ENCODE results near the gene LRRC8E.
"Not testable (repeated sequence)": the region's sequence is repeated elsewhere in the genome, so short reads cannot be mapped to it uniquely, and the experiment has no call there.

Gene LRRC8E

DNA sequence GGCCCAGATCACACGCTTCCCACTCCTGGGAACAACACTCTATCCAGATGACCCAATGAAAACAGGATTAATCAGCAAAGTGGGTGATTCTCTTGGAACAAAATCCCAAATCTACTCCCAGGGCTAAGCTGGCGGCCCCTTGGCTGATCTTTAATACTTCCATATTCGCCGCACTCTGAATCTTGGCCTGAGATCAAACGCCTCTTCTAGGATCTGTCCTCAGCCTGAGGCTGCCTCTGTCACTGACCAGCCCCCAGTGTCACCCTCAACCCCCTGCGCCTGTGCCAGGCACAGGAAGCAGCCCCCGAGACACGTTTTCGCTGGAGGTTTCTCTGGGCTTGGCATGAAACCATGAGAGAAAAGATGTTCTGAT lies 40.0 kb downstream of the LRRC8E start:
- Mint-ChIP-seq H3K27ac (peak overlapping the region; percentile 79 to 89 (median 80)), H3K36me3 (ENCODE audit: low read depth) (peaks cover 5% of the 10 kb centered on the region), H3K27me3 (ENCODE audit: low read depth) (no peaks in the 10 kb centered on the region), H3K4me3 (peak overlapping the region; percentile 71 to 78 (median 77)), H3K9me3 (no peaks in the 10 kb centered on the region), H3K4me1 (peaks cover 18% of the 10 kb centered on the region)
- TF ChIP-seq, protein P1, sequence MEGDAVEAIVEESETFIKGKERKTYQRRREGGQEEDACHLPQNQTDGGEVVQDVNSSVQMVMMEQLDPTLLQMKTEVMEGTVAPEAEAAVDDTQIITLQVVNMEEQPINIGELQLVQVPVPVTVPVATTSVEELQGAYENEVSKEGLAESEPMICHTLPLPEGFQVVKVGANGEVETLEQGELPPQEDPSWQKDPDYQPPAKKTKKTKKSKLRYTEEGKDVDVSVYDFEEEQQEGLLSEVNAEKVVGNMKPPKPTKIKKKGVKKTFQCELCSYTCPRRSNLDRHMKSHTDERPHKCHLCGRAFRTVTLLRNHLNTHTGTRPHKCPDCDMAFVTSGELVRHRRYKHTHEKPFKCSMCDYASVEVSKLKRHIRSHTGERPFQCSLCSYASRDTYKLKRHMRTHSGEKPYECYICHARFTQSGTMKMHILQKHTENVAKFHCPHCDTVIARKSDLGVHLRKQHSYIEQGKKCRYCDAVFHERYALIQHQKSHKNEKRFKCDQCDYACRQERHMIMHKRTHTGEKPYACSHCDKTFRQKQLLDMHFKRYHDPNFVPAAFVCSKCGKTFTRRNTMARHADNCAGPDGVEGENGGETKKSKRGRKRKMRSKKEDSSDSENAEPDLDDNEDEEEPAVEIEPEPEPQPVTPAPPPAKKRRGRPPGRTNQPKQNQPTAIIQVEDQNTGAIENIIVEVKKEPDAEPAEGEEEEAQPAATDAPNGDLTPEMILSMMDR (IDR thresholded peaks at IDR 0.05; ENCODE audit: unreplicated experiment in 3 of 3): no peak

DNA sequence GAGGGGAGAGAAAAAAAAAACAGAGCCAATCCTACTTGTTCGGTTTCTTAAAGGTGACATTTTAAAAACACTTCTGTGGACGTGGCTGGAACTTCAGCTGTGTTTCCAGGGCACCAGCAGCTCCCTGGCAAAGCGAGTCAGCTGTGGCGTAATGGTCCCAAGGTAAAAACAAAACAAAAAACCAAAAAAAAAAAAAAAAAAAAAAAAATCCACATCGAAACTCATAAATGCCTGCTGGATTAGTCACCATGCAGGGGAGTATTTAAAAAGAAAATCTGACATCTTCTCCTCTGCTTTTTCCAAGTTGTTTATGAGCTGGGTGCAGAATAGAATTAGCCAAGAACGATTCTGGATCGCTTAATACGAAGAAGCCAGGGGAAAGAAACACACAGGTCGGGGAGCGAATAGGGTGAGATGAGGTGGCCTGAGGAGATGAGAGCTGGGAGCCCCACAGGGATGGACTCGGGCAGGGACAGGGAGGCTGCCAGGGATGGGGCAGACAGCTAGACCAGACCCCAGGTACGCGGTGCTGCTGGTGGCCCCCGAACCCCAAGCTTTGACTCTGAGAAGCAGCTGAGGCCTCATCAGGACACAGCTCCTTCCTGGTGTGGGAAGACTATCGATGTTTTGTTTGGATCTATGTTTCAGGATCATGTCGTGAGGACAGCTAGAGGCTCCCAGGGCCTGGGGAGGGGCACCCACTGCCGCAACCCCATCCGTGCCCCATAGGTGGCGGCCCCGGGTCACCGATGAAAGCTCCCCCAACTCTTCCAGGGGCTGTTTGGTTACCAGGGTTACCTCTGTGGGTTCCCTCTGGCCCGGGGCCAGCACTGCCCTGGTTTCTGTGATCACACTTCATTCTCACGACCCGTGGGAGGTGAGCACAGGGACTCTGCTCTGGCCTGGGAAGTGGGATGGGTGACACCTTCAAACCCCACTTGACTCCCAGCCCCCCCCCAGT lies 40.7 kb downstream of the LRRC8E start:
- TF ChIP-seq, protein P1 (IDR thresholded peaks at IDR 0.05; ENCODE audit: unreplicated experiment in 3 of 3): peak; percentile 13 to 36 (median 21)
- peaks cover 18% of the 10 kb centered on the region for H3K4me1 Mint-ChIP-seq
- H3K4me3 Mint-ChIP-seq: peak overlapping the region; percentile 47 to 78 (median 71)
- H3K27ac Mint-ChIP-seq: peak overlapping the region; percentile 79 to 89 (median 80)
- no peaks in the 10 kb centered on the region for H3K9me3 Mint-ChIP-seq
- peaks cover 5% of the 10 kb centered on the region for H3K36me3 Mint-ChIP-seq (ENCODE audit: low read depth)
- no peaks in the 10 kb centered on the region for H3K27me3 Mint-ChIP-seq (ENCODE audit: low read depth)

DNA sequence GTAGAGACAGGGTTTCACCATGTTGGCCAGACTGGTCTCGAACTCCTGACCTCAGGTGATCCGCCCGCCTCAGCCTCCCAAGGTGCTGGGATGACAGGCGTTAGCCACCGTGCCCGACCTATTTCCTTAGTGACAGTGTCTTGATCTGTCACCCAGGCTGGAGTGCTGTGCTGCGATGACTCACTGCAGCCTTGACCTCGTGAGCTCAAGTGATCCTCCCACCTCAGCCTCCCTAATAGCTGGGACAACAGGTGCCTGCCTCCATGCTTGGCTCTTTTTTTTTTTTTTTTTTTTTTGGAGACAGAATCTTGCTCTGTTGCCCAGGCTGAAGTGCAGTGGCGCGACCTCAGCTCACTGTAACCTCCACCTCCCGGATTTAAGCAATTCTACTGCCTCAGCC lies 41.7 kb downstream of the LRRC8E start:
- not testable (repeated sequence) for H3K36me3 Mint-ChIP-seq (ENCODE audit: low read depth); H3K9me3 Mint-ChIP-seq; H3K4me3 Mint-ChIP-seq; H3K27me3 Mint-ChIP-seq (ENCODE audit: low read depth); H3K27ac Mint-ChIP-seq
- H3K4me1 Mint-ChIP-seq: peaks cover 18% of the 10 kb centered on the region

DNA sequence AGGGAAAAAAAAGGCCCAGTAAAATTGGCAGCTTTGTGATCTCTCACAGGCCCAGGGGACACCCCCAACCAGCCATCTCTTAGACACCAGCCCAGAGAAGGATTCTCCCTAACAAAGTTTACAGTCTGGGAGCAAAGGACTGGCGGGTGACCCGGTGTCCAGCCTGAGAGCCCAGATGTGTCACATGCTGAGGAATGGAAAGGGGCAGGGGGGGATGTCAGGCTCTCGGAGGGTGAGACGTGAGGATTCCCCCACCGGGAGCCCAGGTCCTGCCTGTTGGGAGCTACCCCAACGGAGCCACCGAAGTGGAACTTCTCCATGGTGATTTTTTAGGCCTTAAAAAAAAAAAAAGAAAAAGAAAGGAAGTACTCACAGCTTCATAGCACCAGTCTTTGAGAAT lies 42.5 kb downstream of the LRRC8E start:
- Mint-ChIP-seq H3K4me1 (peaks cover 18% of the 10 kb centered on the region), H3K27me3 (ENCODE audit: low read depth) (no peaks in the 10 kb centered on the region), H3K4me3 (no peak overlapping the region), H3K9me3 (no peaks in the 10 kb centered on the region), H3K27ac (peak overlapping the region in 1 of 3 experiments; percentile 24), H3K36me3 (ENCODE audit: low read depth) (peaks cover 7% of the 10 kb centered on the region)
- TF ChIP-seq, protein P1 (IDR thresholded peaks at IDR 0.05; ENCODE audit: unreplicated experiment in 3 of 3): no peak

DNA sequence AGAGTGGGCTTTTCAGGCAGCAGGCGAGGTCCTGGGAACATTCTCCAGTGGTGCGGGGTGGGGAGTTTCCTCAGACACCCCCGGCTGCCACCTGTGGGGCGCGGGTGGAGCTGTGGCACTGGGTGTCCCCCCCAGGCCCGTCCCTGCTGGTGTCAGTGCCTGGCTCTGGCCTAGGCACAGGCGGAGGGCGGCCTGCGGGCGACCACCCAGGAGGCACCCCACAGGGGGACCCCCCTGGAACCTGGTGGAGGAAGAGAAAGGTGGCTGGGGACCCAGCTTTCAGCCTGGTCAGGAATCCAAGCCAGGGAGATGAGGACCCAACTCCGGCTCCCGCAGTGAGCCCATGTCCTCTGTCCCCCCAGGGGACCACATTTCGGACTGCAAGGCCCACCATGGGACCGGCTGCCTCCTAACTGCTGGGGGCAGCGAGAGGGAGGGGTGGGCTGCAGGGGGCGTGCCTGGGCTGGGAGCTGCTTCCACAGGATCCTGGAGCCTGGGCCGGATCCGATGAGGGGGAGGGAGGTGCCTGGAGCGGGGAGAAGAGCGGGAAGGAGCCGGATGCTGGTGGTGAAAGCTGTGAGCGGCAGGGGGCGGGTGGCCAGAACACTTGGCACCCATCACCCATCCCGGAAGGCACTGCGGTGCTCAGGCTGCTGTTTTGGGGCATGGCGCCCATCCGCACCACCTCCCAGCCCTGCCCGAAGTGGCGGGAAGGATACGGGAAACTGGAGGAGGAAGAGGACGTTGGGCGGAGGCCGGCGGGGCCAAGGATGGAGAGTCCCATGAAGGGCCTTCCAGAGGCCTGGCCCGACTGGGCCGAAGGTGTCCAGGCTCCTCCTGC lies 43.1 kb downstream of the LRRC8E start:
- H3K27me3 Mint-ChIP-seq (ENCODE audit: low read depth): no peaks in the 10 kb centered on the region
- H3K9me3 Mint-ChIP-seq: no peaks in the 10 kb centered on the region
- H3K4me1 Mint-ChIP-seq: peaks cover 15% of the 10 kb centered on the region
- H3K4me3 Mint-ChIP-seq: no peak overlapping the region
- no peak overlapping the region for H3K27ac Mint-ChIP-seq
- TF ChIP-seq, protein P1 (IDR thresholded peaks at IDR 0.05; ENCODE audit: unreplicated experiment in 3 of 3): no peak
- H3K36me3 Mint-ChIP-seq (ENCODE audit: low read depth): peaks cover 11% of the 10 kb centered on the region

DNA sequence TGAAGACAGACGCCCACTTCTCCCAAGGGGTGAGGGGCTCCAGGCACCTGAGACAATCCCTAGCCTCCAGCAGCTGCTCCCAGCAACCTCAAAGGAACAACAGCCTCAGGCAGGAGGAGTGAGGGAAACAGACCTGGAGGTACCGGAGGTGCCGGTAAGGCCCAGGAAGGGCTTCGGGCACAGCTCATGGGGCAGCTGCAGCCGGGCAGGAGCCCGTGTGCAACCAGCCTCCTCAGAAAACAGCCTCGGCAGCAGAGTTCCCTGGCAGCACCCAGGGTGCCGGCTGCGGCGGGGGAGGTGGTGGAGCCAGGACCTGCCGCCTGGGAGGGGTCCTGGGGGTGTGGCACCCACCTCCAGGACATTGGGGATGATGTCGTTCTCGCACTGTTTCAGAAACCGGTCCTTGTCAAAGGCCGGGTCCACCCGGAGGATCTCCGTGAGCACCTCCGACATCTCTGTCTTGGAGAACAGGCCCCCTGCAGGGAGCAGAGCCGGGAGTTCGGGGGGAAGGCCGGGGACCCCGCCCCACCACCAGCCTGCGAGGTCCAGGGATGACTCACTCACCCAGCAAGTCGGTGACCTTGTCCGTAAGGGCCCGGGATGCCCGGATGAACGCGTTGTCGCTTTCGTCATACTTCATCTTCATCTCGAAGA lies 44.1 kb downstream of the LRRC8E start:
- TF ChIP-seq, protein P1 (IDR thresholded peaks at IDR 0.05; ENCODE audit: unreplicated experiment in 3 of 3): no peak
- no peak overlapping the region for H3K4me3 Mint-ChIP-seq
- H3K9me3 Mint-ChIP-seq: no peaks in the 10 kb centered on the region
- H3K27me3 Mint-ChIP-seq (ENCODE audit: low read depth): no peaks in the 10 kb centered on the region
- H3K27ac Mint-ChIP-seq: no peak overlapping the region
- H3K4me1 Mint-ChIP-seq: peaks cover 12% of the 10 kb centered on the region
- H3K36me3 Mint-ChIP-seq (ENCODE audit: low read depth): peaks cover 14% of the 10 kb centered on the region

Data from nephron (organoid).